Measurements from ENCODE around the gene LRRIQ4.

LRRIQ4 gene

GRCh38 chr3:169812332-169813235 lies at the start of gene LRRIQ4, which contains the start of gene LRRC34:
LRRIQ4 (plus strand) TSS chr3:169812870; CDS start chr3:169821922, 9,052 bp downstream.
LRRC34 (minus strand) TSS chr3:169812904; CDS start chr3:169812548, 356 bp downstream.
- peak; percentile 86 for DNase-seq (ENCODE audit: low spot score)

- DNase-seq (ENCODE audit: low spot score): peak; percentile 51
Measured at GRCh38 chr3:169764312-169764881, 48.3 kb upstream of the LRRIQ4 start.

GRCh38 chr3:169764882-169765612 lies 47.6 kb upstream of the LRRIQ4 start, which contains the start of gene TERC:
TERC (minus strand) TSS chr3:169765060.
- peak; percentile 94 for DNase-seq (ENCODE audit: low spot score)

- DNase-seq (ENCODE audit: low spot score): peak; percentile 75
Measured at GRCh38 chr3:169769287-169770181, 43.1 kb upstream of the LRRIQ4 start, which contains the start of gene ACTRT3. ACTRT3 (minus strand) TSS chr3:169769561; CDS start chr3:169769520, 41 bp downstream.

GRCh38 chr3:169771497-169772304 lies 41.0 kb upstream of the LRRIQ4 start:
- DNase-seq (ENCODE audit: low spot score): peak; percentile 83

GRCh38 chr3:169772305-169772896 lies 40.3 kb upstream of the LRRIQ4 start:
- peak; percentile 85 for DNase-seq (ENCODE audit: low spot score)

GRCh38 chr3:169772897-169773816 lies 39.5 kb upstream of the LRRIQ4 start, which contains the start of gene MYNN:
MYNN (plus strand) TSS chr3:169773396; CDS start chr3:169774296, 900 bp downstream.
- DNase-seq (ENCODE audit: low spot score): peak; percentile 89

GRCh38 chr3:169774186-169774585 lies 38.5 kb upstream of the LRRIQ4 start:
- DNase-seq (ENCODE audit: low spot score): peak; percentile 20

GRCh38 chr3:169777822-169778221 lies 34.8 kb upstream of the LRRIQ4 start:
- DNase-seq (ENCODE audit: low spot score): no peak

- no peak for DNase-seq (ENCODE audit: low spot score)
Measured at GRCh38 chr3:169780742-169781141, 31.9 kb upstream of the LRRIQ4 start.

- DNase-seq (ENCODE audit: low spot score): no peak
Measured at GRCh38 chr3:169781209-169781855, 31.3 kb upstream of the LRRIQ4 start.

GRCh38 chr3:169787120-169787519 lies 25.6 kb upstream of the LRRIQ4 start:
- DNase-seq (ENCODE audit: low spot score): no peak

GRCh38 chr3:169787791-169788190 lies 24.9 kb upstream of the LRRIQ4 start:
- DNase-seq (ENCODE audit: low spot score): no peak

GRCh38 chr3:169790219-169790618 lies 22.5 kb upstream of the LRRIQ4 start:
- DNase-seq (ENCODE audit: low spot score): no peak

- DNase-seq (ENCODE audit: low spot score): peak; percentile 22
Measured at GRCh38 chr3:169790687-169791429, 21.8 kb upstream of the LRRIQ4 start.

- no peak for DNase-seq (ENCODE audit: low spot score)
Measured at GRCh38 chr3:169792359-169792758, 20.3 kb upstream of the LRRIQ4 start.

- DNase-seq (ENCODE audit: low spot score): no peak
Measured at GRCh38 chr3:169804681-169805080, 8.0 kb upstream of the LRRIQ4 start.

Measured in kidney tubule cell (primary cell).